ENCODE results near the gene ECE2.

- TF ChIP-seq, protein P1, sequence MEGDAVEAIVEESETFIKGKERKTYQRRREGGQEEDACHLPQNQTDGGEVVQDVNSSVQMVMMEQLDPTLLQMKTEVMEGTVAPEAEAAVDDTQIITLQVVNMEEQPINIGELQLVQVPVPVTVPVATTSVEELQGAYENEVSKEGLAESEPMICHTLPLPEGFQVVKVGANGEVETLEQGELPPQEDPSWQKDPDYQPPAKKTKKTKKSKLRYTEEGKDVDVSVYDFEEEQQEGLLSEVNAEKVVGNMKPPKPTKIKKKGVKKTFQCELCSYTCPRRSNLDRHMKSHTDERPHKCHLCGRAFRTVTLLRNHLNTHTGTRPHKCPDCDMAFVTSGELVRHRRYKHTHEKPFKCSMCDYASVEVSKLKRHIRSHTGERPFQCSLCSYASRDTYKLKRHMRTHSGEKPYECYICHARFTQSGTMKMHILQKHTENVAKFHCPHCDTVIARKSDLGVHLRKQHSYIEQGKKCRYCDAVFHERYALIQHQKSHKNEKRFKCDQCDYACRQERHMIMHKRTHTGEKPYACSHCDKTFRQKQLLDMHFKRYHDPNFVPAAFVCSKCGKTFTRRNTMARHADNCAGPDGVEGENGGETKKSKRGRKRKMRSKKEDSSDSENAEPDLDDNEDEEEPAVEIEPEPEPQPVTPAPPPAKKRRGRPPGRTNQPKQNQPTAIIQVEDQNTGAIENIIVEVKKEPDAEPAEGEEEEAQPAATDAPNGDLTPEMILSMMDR (IDR thresholded peaks at IDR 0.05), result peak in 5 of 7 experiments; percentile 45 to 84 (median 78)
- no peak for TF ChIP-seq POLR2A (IDR thresholded peaks at IDR 0.05)
Measured at GRCh38 chr3:184227481-184227935, 48.3 kb upstream of the ECE2 start.

Data from stomach (tissue), 4 donors.